ENCODE results near the gene SLX1A. TPM values are rescaled to one million over a fixed set of nuclear protein-coding genes. Genes with fewer than 3 reads are reported as not detected.

The SLX1A gene
- total RNA-seq (2022; extraction: Qiagen RNA extraction; ENCODE audit: low read depth): 6.4 to 29.4 TPM (median 11.8 TPM) in 5 replicates

DNA sequence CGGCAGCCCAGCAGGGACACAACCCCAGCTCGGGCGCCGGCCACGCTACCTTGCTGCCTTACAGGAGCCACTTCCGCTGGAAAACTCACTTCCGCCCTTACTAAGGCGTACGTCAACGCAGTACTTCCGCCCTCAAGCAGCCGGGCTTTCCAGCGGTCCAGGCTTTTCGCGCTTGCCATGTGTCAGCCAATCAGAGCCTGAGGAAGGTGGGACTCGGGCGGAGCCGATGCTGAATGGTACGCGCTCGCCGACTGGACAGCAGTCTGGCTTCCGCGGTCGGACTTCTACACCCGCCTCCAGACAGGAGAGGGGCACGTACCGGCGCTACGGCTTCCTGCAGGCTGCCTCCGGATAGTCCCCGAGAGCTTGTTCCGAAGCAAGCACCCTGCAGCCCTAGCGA, at the start of gene SLX1A, which contains the start of gene BOLA2B:
Gene SLX1A, plus strand, starts transcription at position 261 of the 400 bp plus-strand sequence. CDS start 210 bp downstream, outside the sequence.
Gene BOLA2B, minus strand, starts transcription at position 52 of the 400 bp plus-strand sequence. CDS start 71 bp downstream, outside the sequence.

DNA sequence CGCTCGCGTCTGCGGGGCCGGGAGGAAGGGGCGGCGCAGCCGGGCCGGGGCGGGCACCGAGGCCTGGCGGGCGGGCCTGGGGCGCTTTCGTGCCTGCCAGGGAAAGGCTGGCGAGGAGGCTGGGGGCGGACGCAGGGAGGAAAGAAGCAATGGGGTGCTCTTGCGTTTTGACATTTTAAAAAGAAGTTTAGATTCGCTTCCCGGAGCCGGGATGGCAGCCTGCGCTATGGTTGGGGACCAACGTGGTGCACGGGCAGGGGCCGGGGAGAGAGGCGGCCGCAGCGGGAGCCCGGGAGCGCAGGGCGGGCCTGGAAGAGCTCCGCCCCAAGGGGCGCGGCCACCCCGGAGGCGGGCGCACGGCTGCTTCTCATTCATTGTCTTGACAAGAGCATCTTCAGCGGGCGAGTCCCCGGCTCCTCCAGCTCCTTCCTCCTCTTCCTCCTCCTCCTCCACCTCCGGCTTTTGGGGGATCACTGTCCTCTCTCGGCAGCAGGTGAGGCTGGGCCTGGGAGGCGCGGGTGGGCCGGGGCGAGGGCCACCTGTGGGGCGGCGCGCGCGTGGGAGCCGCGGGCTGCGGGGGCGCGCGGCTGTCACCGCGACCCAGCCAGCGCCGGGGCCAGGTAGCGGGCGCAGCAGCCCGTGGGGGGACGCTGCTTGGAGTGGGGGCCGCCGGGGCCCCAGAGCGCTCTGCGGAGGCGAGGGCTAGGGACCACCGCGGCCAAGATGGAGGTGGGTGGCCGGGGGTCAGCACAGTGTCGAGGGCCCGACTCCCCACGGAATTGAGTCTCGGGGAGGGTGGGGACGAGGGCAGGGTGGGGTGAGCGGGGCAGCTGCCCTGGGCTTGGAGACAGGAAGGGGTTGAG, 10.2 kb upstream of the SLX1A start, which contains the start of gene CORO1A:
Gene CORO1A, plus strand, starts transcription at position 370 of the 863 bp plus-strand sequence. CDS start 1,608 bp downstream, outside the sequence.

DNA sequence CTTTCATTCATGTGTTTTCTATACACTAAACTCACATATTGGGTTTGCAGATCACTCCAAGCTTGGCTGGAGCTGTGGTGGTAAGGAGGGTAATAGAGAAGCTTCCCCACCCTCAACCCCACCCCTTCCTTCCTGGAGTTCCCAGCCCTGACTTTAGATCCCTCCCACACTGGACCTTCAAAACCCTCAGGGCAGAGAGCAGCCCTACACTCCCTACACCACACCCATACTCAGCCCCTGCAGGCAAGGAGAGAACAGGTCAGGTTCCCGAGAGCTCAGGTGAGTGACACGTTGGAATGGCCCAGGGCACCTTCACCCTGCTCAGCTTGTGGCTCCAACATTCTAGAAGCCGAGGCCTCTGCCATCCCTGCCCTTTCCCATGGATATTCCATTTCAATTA, 5.4 kb downstream of the SLX1A start, which contains the start of gene SULT1A3:
Gene SULT1A3, plus strand, starts transcription at position 207 of the 400 bp plus-strand sequence. CDS start 1,474 bp downstream, outside the sequence.

Other genes with a start within 250 kb of the SLX1A start
- gene TMEM219, start 231.8 kb upstream of the SLX1A start, total RNA-seq (2022; extraction: Qiagen RNA extraction; ENCODE audit: low read depth): 72.2 to 98.5 TPM (median 97.9 TPM) in 5 replicates
- gene TAOK2, start 220.0 kb upstream of the SLX1A start, total RNA-seq (2022; extraction: Qiagen RNA extraction; ENCODE audit: low read depth): 16.9 to 36.1 TPM (median 34.3 TPM) in 5 replicates
- 9.6 to 19.0 TPM (median 14.5 TPM) in 5 replicates for gene HIRIP3, start 198.3 kb upstream of the SLX1A start, total RNA-seq (2022; extraction: Qiagen RNA extraction; ENCODE audit: low read depth)
- gene INO80E, start 197.6 kb upstream of the SLX1A start, total RNA-seq (2022; extraction: Qiagen RNA extraction; ENCODE audit: low read depth): 101 to 119 TPM (median 109 TPM) in 5 replicates
- gene DOC2A, start 182.8 kb upstream of the SLX1A start, total RNA-seq (2022; extraction: Qiagen RNA extraction; ENCODE audit: low read depth): 0.88 to 3.5 TPM (median 2.5 TPM) in 5 replicates
- gene C16orf92, start 170.7 kb upstream of the SLX1A start, total RNA-seq (2022; extraction: Qiagen RNA extraction; ENCODE audit: low read depth): not detected in 5 replicates
- gene TLCD3B, start 162.6 kb upstream of the SLX1A start, total RNA-seq (2022; extraction: Qiagen RNA extraction; ENCODE audit: low read depth): 0.26 to 0.56 TPM (median 0.36 TPM) in 4 of 5 replicates, not detected in the other
- 1,377 to 1,871 TPM (median 1,822 TPM) in 5 replicates for gene ALDOA, start 128.1 kb upstream of the SLX1A start, total RNA-seq (2022; extraction: Qiagen RNA extraction; ENCODE audit: low read depth)
- gene PPP4C, start 117.9 kb upstream of the SLX1A start, total RNA-seq (2022; extraction: Qiagen RNA extraction; ENCODE audit: low read depth): 99.1 to 153 TPM (median 144 TPM) in 5 replicates
- 0.20 to 0.50 TPM (median 0.27 TPM) in 5 replicates for gene TBX6, start 102.0 kb upstream of the SLX1A start, total RNA-seq (2022; extraction: Qiagen RNA extraction; ENCODE audit: low read depth)
- 4.2 to 10.8 TPM (median 8.6 TPM) in 5 replicates for gene YPEL3, start 97.7 kb upstream of the SLX1A start, total RNA-seq (2022; extraction: Qiagen RNA extraction; ENCODE audit: low read depth)
- gene GDPD3, start 80.3 kb upstream of the SLX1A start, total RNA-seq (2022; extraction: Qiagen RNA extraction; ENCODE audit: low read depth): 1.1 to 2.1 TPM (median 1.6 TPM) in 5 replicates
- gene MAPK3, start 70.7 kb upstream of the SLX1A start, total RNA-seq (2022; extraction: Qiagen RNA extraction; ENCODE audit: low read depth): 34.6 to 39.2 TPM (median 36.7 TPM) in 5 replicates
- gene CORO1A, start 10.3 kb upstream of the SLX1A start, total RNA-seq (2022; extraction: Qiagen RNA extraction; ENCODE audit: low read depth): 2.7 to 5.1 TPM (median 3.0 TPM) in 5 replicates
- gene BOLA2B, start 209 bp upstream of the SLX1A start, total RNA-seq (2022; extraction: Qiagen RNA extraction; ENCODE audit: low read depth): 162 to 210 TPM (median 202 TPM) in 5 replicates
- 4.1 to 12.4 TPM (median 7.9 TPM) in 5 replicates for gene SULT1A3, start 5.4 kb downstream of the SLX1A start, total RNA-seq (2022; extraction: Qiagen RNA extraction; ENCODE audit: low read depth)
- 0.62 to 3.6 TPM (median 2.0 TPM) in 5 replicates for gene NPIPB13, start 54.6 kb downstream of the SLX1A start, total RNA-seq (2022; extraction: Qiagen RNA extraction; ENCODE audit: low read depth)
- 61.1 to 68.0 TPM (median 65.1 TPM) in 5 replicates for gene CD2BP2, start 161.4 kb downstream of the SLX1A start, total RNA-seq (2022; extraction: Qiagen RNA extraction; ENCODE audit: low read depth)
- gene TBC1D10B, start 176.6 kb downstream of the SLX1A start, total RNA-seq (2022; extraction: Qiagen RNA extraction; ENCODE audit: low read depth): 19.1 to 34.9 TPM (median 33.6 TPM) in 5 replicates
- gene MYL11, start 180.9 kb downstream of the SLX1A start, total RNA-seq (2022; extraction: Qiagen RNA extraction; ENCODE audit: low read depth): not detected in 5 replicates
- 1.9 to 2.3 TPM (median 2.2 TPM) in 5 replicates for gene SEPTIN1, start 188.7 kb downstream of the SLX1A start, total RNA-seq (2022; extraction: Qiagen RNA extraction; ENCODE audit: low read depth)
- gene ZNF48, start 201.5 kb downstream of the SLX1A start, total RNA-seq (2022; extraction: Qiagen RNA extraction; ENCODE audit: low read depth): 11.3 to 14.8 TPM (median 13.1 TPM) in 5 replicates
- gene ZNF771, start 213.7 kb downstream of the SLX1A start, total RNA-seq (2022; extraction: Qiagen RNA extraction; ENCODE audit: low read depth): 2.9 to 6.7 TPM (median 6.1 TPM) in 5 replicates
- gene DCTPP1, start 236.2 kb downstream of the SLX1A start, total RNA-seq (2022; extraction: Qiagen RNA extraction; ENCODE audit: low read depth): 85.1 to 139 TPM (median 127 TPM) in 5 replicates